SK-N-SH (cell line): ENCODE data around the gene CDH12.

ENCODE experiments used
- CTCF ChIP-seq: fragments of 200-600 bp; sonication (generic); IDR thresholded peaks from 2 replicates; pipeline ENCODE4 v1.6.1; 2017; ENCODE audit warnings: antibody characterized with exemption, mild to moderate bottlenecking, moderate library complexity
- EP300 ChIP-seq, 2 experiments: IDR thresholded peaks; 2 replicates each; pipeline versions ENCODE4 v1.4.0 to v1.6.1; 2012; ENCODE audit warnings: borderline replicate concordance in 1 of 2, low read depth in 1 of 2, low read length in 1 of 2
- MAX ChIP-seq: IDR thresholded peaks from 2 replicates; pipeline ENCODE4 v1.4.0; 2012; ENCODE audit warnings: low read depth
- MXI1 ChIP-seq: IDR thresholded peaks from 2 replicates; pipeline ENCODE4 v1.6.1; 2012; ENCODE audit warnings: mild to moderate bottlenecking, low read depth, low read length, improper control_type of control experiment
- NRF1 ChIP-seq: IDR thresholded peaks from 2 replicates; pipeline ENCODE4 v1.6.1; 2012; ENCODE audit warnings: low read depth, mild to moderate bottlenecking, low read length
- POLR2AphosphoS5 ChIP-seq: IDR thresholded peaks from 2 replicates; pipeline ENCODE4 v1.6.1; 2012; ENCODE audit warnings: low read depth, low read length
- REST ChIP-seq: IDR thresholded peaks from 2 replicates; pipeline ENCODE4 v1.6.1; 2012; ENCODE audit warnings: mild to moderate bottlenecking, low read depth, low read length, moderate library complexity
- SIN3A ChIP-seq: IDR thresholded peaks from 2 replicates; pipeline ENCODE4 v1.6.1; 2012; ENCODE audit warnings: low read depth, mild to moderate bottlenecking, low read length, moderate library complexity, borderline replicate concordance
- TAF1 ChIP-seq: IDR thresholded peaks from 2 replicates; pipeline ENCODE4 v1.6.1; 2012; ENCODE audit warnings: low read depth, mild to moderate bottlenecking, low read length, moderate library complexity, borderline replicate concordance
- TEAD4 ChIP-seq: IDR thresholded peaks from 2 replicates; pipeline ENCODE4 v1.4.0; 2012; ENCODE audit warnings: mild to moderate bottlenecking, borderline replicate concordance; ENCODE audit not compliant: insufficient read depth
- YY1 ChIP-seq: IDR thresholded peaks from 2 replicates; pipeline ENCODE4 v1.4.0; 2012; ENCODE audit warnings: low read depth, mild to moderate bottlenecking
- ZBTB33 ChIP-seq: IDR thresholded peaks from 2 replicates; pipeline ENCODE4 v1.4.0; 2012; ENCODE audit warnings: low read depth, borderline replicate concordance
- TF ChIP-seq, protein P1 (sequence below): fragments of 150-350 bp; IDR thresholded peaks from 2 replicates; pipeline ENCODE4 v1.6.1; 2016; ENCODE audit warnings: mild to moderate bottlenecking, low read depth, low read length
- TF ChIP-seq, protein P2 (sequence below): fragments of 150-350 bp; IDR thresholded peaks from 2 replicates; pipeline ENCODE4 v1.6.1; 2017; ENCODE audit warnings: antibody characterized with exemption, low read length, low read depth, borderline replicate concordance

GRCh38 chr5:22651355-22651754 is 201.8 kb downstream of the CDH12 start:
- TF ChIP-seq CTCF (no peak), ZBTB33 (no peak), REST (no peak), SIN3A (no peak), EP300 (IDR thresholded peaks at IDR 0.05; ENCODE audit: borderline replicate concordance in 1 of 2, low read depth in 1 of 2, low read length in 1 of 2) (no peak), NRF1 (no peak), MAX (no peak), TEAD4 (no peak), POLR2AphosphoS5 (no peak), TAF1 (no peak), YY1 (no peak), MXI1 (no peak)
- TF ChIP-seq, protein P1, sequence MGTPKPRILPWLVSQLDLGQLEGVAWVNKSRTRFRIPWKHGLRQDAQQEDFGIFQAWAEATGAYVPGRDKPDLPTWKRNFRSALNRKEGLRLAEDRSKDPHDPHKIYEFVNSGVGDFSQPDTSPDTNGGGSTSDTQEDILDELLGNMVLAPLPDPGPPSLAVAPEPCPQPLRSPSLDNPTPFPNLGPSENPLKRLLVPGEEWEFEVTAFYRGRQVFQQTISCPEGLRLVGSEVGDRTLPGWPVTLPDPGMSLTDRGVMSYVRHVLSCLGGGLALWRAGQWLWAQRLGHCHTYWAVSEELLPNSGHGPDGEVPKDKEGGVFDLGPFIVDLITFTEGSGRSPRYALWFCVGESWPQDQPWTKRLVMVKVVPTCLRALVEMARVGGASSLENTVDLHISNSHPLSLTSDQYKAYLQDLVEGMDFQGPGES, result no peak
- TF ChIP-seq, protein P2, sequence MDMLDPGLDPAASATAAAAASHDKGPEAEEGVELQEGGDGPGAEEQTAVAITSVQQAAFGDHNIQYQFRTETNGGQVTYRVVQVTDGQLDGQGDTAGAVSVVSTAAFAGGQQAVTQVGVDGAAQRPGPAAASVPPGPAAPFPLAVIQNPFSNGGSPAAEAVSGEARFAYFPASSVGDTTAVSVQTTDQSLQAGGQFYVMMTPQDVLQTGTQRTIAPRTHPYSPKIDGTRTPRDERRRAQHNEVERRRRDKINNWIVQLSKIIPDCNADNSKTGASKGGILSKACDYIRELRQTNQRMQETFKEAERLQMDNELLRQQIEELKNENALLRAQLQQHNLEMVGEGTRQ, result no peak
